Loucy (cell line): ENCODE data around the gene PPP4R4.

Source experiments
- H2AFZ ChIP-seq: fragments of 200-600 bp; sonication (generic); 2 replicates; pipeline ENCODE4 v1.6.0; 2016; ENCODE audit warnings: antibody characterized with exemption, mild to moderate bottlenecking, low read length, moderate library complexity
- H3F3A ChIP-seq: fragments of 200-600 bp; 2 replicates; pipeline ENCODE4 v1.6.0; 2016; ENCODE audit warnings: antibody characterized with exemption, low read depth, mild to moderate bottlenecking
- H3K27me3 ChIP-seq: fragments of 200-600 bp; sonication (generic); 2 replicates; pipeline ENCODE4 v1.6.1; 2014; ENCODE audit warnings: low read length, mild to moderate bottlenecking; ENCODE audit not compliant: insufficient read depth, poor library complexity, severe bottlenecking
- H3K36me3 ChIP-seq: fragments of 200-600 bp; sonication (generic); 2 replicates; pipeline ENCODE4 v1.6.1; 2016; ENCODE audit warnings: low read length; ENCODE audit not compliant: insufficient read depth
- H3K4me1 ChIP-seq: fragments of 200-600 bp; sonication (generic); 2 replicates; pipeline ENCODE4 v1.5.1; 2014; ENCODE audit warnings: low read length, mild to moderate bottlenecking; ENCODE audit not compliant: insufficient read depth, poor library complexity, severe bottlenecking
- H3K4me2 ChIP-seq: fragments of 200-600 bp; sonication (generic); 2 replicates; pipeline ENCODE4 v1.6.0; 2014; ENCODE audit warnings: antibody characterized with exemption, low read length, low read depth, mild to moderate bottlenecking; ENCODE audit not compliant: poor library complexity, severe bottlenecking
- H3K4me3 ChIP-seq: fragments of 200-600 bp; sonication (generic); 2 replicates; pipeline ENCODE4 v1.5.1; 2014; ENCODE audit warnings: low read length, mild to moderate bottlenecking, mixed read lengths; ENCODE audit not compliant: poor library complexity, severe bottlenecking
- H3K79me2 ChIP-seq: fragments of 200-600 bp; sonication (generic); 2 replicates; pipeline ENCODE4 v1.6.1; 2014; ENCODE audit warnings: low read length; ENCODE audit not compliant: insufficient read depth
- H3K9ac ChIP-seq: fragments of 200-600 bp; sonication (generic); 2 replicates; pipeline ENCODE4 v1.6.0; 2014; ENCODE audit warnings: mild to moderate bottlenecking, low read depth, low read length, moderate library complexity; ENCODE audit not compliant: poor library complexity, severe bottlenecking
- H3K9me2 ChIP-seq: fragments of 200-600 bp; sonication (generic); replicated peaks from 2 replicates; pipeline ENCODE4 v1.6.1; 2016; ENCODE audit warnings: low read depth, low read length, mixed read lengths
- H3K9me3 ChIP-seq: fragments of 200-600 bp; sonication (generic); 2 replicates; pipeline ENCODE4 v1.6.1; 2014; ENCODE audit warnings: mild to moderate bottlenecking, antibody characterized with exemption, low read length, low read depth; ENCODE audit not compliant: insufficient read depth
- H4K20me1 ChIP-seq: fragments of 200-600 bp; sonication (generic); 2 replicates; pipeline ENCODE4 v1.6.0; 2014; ENCODE audit warnings: antibody characterized with exemption, low read length, mild to moderate bottlenecking; ENCODE audit not compliant: insufficient read depth, poor library complexity, severe bottlenecking
- CTCF ChIP-seq: fragments of 200-600 bp; sonication (generic); conservative IDR thresholded peaks from 2 replicates; pipeline ENCODE4 v1.5.1; 2014; ENCODE audit warnings: mild to moderate bottlenecking, antibody characterized with exemption, low read length
- EZH2phosphoT487 ChIP-seq: fragments of 200-600 bp; IDR thresholded peaks from 2 replicates; pipeline ENCODE4 v1.6.1; 2018; ENCODE audit warnings: antibody characterized with exemption, mild to moderate bottlenecking, moderate library complexity, borderline replicate concordance

Gene PPP4R4

GRCh38 chr14:94310248-94310647 is 136.1 kb downstream of the PPP4R4 start:
- Histone ChIP-seq H3F3A (no peaks in the 10 kb centered on the region), H3K4me1 (no peaks in the 10 kb centered on the region), H3K79me2 (no peaks in the 10 kb centered on the region), H3K36me3 (no peaks in the 10 kb centered on the region), H2AFZ (no peak overlapping the region), H3K4me2 (no peak overlapping the region), H3K9me3 (peaks cover 13% of the 10 kb centered on the region; the same call in 1 of the 2 replicates), H3K4me3 (no peak overlapping the region), H3K9me2 (no peaks in the 10 kb centered on the region), H3K9ac (no peak overlapping the region), H3K27me3 (no peaks in the 10 kb centered on the region), H4K20me1 (no peaks in the 10 kb centered on the region)
- TF ChIP-seq CTCF = no peak
- no peak for TF ChIP-seq EZH2phosphoT487

- no peaks in the 10 kb centered on the region for H4K20me1 ChIP-seq
- no peaks in the 10 kb centered on the region for H3K27me3 ChIP-seq
- no peak overlapping the region for H3K4me3 ChIP-seq
- H2AFZ ChIP-seq = no peak overlapping the region
- TF ChIP-seq CTCF (no peak), EZH2phosphoT487 (no peak)
- H3K4me1 ChIP-seq = no peaks in the 10 kb centered on the region
- H3K79me2 ChIP-seq = no peaks in the 10 kb centered on the region
- H3F3A ChIP-seq = no peaks in the 10 kb centered on the region
- H3K36me3 ChIP-seq = no peaks in the 10 kb centered on the region
- H3K4me2 ChIP-seq = no peak overlapping the region
- H3K9me3 ChIP-seq = peaks cover 7% of the 10 kb centered on the region; the same call in 1 of the 2 replicates
- no peak overlapping the region for H3K9ac ChIP-seq
- H3K9me2 ChIP-seq = no peaks in the 10 kb centered on the region
These were observed 138.5 kb downstream of the PPP4R4 start for GRCh38 chr14:94312481-94313246.

GRCh38 chr14:94313991-94314655 is 140.0 kb downstream of the PPP4R4 start:
- Histone ChIP-seq H4K20me1 (no peaks in the 10 kb centered on the region), H3K4me3 (no peak overlapping the region), H3F3A (no peaks in the 10 kb centered on the region), H3K9ac (no peak overlapping the region), H3K27me3 (no peaks in the 10 kb centered on the region), H3K36me3 (no peaks in the 10 kb centered on the region), H2AFZ (no peak overlapping the region), H3K4me2 (no peak overlapping the region), H3K9me3 (no peaks in the 10 kb centered on the region; the same call in 1 of the 2 replicates), H3K4me1 (no peaks in the 10 kb centered on the region), H3K9me2 (no peaks in the 10 kb centered on the region), H3K79me2 (no peaks in the 10 kb centered on the region)
- no peak for TF ChIP-seq EZH2phosphoT487
- no peak for TF ChIP-seq CTCF
